ENCODE data around the gene SLC1A4. TPM values are rescaled to one million over a fixed set of nuclear protein-coding genes. Genes with fewer than 3 reads are reported as not detected.

Gene SLC1A4
- total and polyA plus RNA-seq, 10 of the 15 experiments (the other 5 are each of a cell fraction or from before 2014, with no cell fraction given) = 10.8 to 43.2 (median 27.7) TPM

GRCh38 chr2:65061910-65062339, 72.7 kb downstream of the SLC1A4 start (continued):
- TF ChIP-seq SMC3 (IDR thresholded peaks at IDR 0.05; ENCODE audit: borderline replicate concordance, low read length) = no peak

GRCh38 chr2:65062843-65063825, 73.9 kb downstream of the SLC1A4 start:
- Histone ChIP-seq H3K27me3 (replicated peaks in 1 of 2; ENCODE audit: control insufficient read depth in 2 of 2, insufficient read depth in 2 of 2, low read length in 1 of 2) (no peaks in the 10 kb centered on the region), H2AFZ (ENCODE audit: control insufficient read depth, low read depth, low read length) (no peak overlapping the region), H3K4me1 (ENCODE audit: control insufficient read depth, insufficient read depth, low read length) (peaks cover 12% of the 10 kb centered on the region), H4K20me1 (ENCODE audit: control insufficient read depth, insufficient read depth) (no peaks in the 10 kb centered on the region), H3K4me3 (no peak overlapping the region), H3K9ac (ENCODE audit: control insufficient read depth, insufficient read depth, low read length) (no peak overlapping the region), H3K9me3 (replicated peaks; ENCODE audit: control insufficient read depth, insufficient read depth, low read length) (no peaks in the 10 kb centered on the region), H3K4me2 (ENCODE audit: control insufficient read depth, insufficient read depth) (no peak overlapping the region), H3K36me3 (ENCODE audit: control insufficient read depth in 2 of 2, insufficient read depth in 2 of 2, low read length in 1 of 2) (no peaks in the 10 kb centered on the region; a peak in 1 of 4 replicates), H3K79me2 (ENCODE audit: control insufficient read depth, insufficient read depth, low read length) (no peaks in the 10 kb centered on the region; the same call in none of the 2 replicates), H3K27ac (ENCODE audit: control insufficient read depth, insufficient read depth) (no peak overlapping the region)
- CTCF ChIA-PET = interaction anchor here (1.2 to 5.7 kb wide), 9 partner anchors 15 to 510 kb away, joined by 3 to 117 read pairs (median 20); partner anchors contain the start of gene RAB1A
- POLR2A ChIA-PET = no interaction called here
- intact Hi-C loops (cut with micrococcal nuclease; ENCODE audit: unreplicated experiment) = loop anchor here (5.0 to 10.0 kb wide), 2 partner anchors 372 to 489 kb away; partner anchors contain the start of gene SPRED2
- FAIRE-seq (no peak), ATAC-seq (no peak), DNase-seq (ENCODE audit: low read depth, low spot score) (no peak)
- TF ChIP-seq SUZ12 (IDR thresholded peaks at IDR 0.05; ENCODE audit: unreplicated experiment) (no peak), ASH2L (IDR thresholded peaks at IDR 0.05; ENCODE audit: borderline replicate concordance, low read depth) (no peak), POLR2AphosphoS5 (IDR thresholded peaks at IDR 0.05; ENCODE audit: low read length) (no peak), CREB1 (IDR thresholded peaks at IDR 0.05; ENCODE audit: low read depth) (no peak), IKZF1 (conservative IDR thresholded peaks at IDR 0.05) (no peak), MEF2A (IDR thresholded peaks at IDR 0.05; ENCODE audit: insufficient read depth, low read depth, low read length) (no peak), HCFC1 (IDR thresholded peaks at IDR 0.05; ENCODE audit: low read length) (no peak), RBBP5 (conservative IDR thresholded peaks at IDR 0.05) (no peak), CBFB (IDR thresholded peaks at IDR 0.05; ENCODE audit: low read depth) (no peak), MEF2B (IDR thresholded peaks at IDR 0.05; ENCODE audit: partially characterized antibody, poor library complexity, severe bottlenecking) (no peak)
- SMC1A ChIA-PET (ENCODE audit: uncharacterized antibody, unreplicated experiment) = interaction anchor here (0.7 to 3.0 kb wide), 8 partner anchors 18 to 511 kb away, joined by 3 to 56 read pairs (median 4); no protein-coding TSS in a partner anchor
- RAD21 ChIA-PET (ENCODE audit: unreplicated experiment) = interaction anchor here (1.3 to 2.4 kb wide), 2 partner anchors 101 to 123 kb away, joined by 3 to 35 read pairs; no protein-coding TSS in a partner anchor
- no TSS peak for BruUV-seq (replicated peaks)
- in situ Hi-C loops (cut with MboI) = loop anchor here (10.0 kb wide), 1 partner anchor 102 kb away; no protein-coding TSS in a partner anchor
- WGBS (ENCODE audit: insufficient coverage, insufficient replicate concordance, low lambda C conversion rate, missing lambda C conversion rate) = 89% methylated on average over 13 of the region's 13 CpGs

Data from GM12878 (cell line).